HL-60 (cell line): ENCODE results near the gene GPR137B.

Experiments used
- DNase-seq, 2 experiments: peaks; one replicate each; pipeline ENCODE4 v3.0.0-alpha.2; 2010 to 2020; ENCODE audit warnings: low read depth in 1 of 2, low spot score in 1 of 2
- H3K27ac ChIP-seq: fragments of 250-450 bp; sonication (Bioruptor Pico); replicated peaks from 2 replicates; pipeline ENCODE4 v1.5.1; 2020; ENCODE audit warnings: mild to moderate bottlenecking, moderate library complexity
- H3K27me3 ChIP-seq: fragments of 250-450 bp; sonication (Bioruptor Pico); 2 replicates; pipeline ENCODE4 v1.5.1; 2021; ENCODE audit warnings: mild to moderate bottlenecking, moderate library complexity; ENCODE audit not compliant: insufficient read depth, poor library complexity, severe bottlenecking
- H3K4me3 ChIP-seq: replicated peaks from 2 replicates; pipeline ENCODE4 v1.5.1; 2011; ENCODE audit warnings: mild to moderate bottlenecking, control low read depth, low read length; ENCODE audit not compliant: insufficient read depth
- CTCF ChIP-seq: IDR thresholded peaks from one replicate; pipeline ENCODE4 v1.5.1; 2011; ENCODE audit warnings: low read length, control low read depth, inconsistent platforms; ENCODE audit not compliant: insufficient read depth
- GABPA ChIP-seq: IDR thresholded peaks from 2 replicates; pipeline ENCODE4 v1.6.1; 2012; ENCODE audit warnings: low read depth
- POLR2AphosphoS5 ChIP-seq: IDR thresholded peaks from 2 replicates; pipeline ENCODE4 v1.6.1; 2012; ENCODE audit warnings: low read depth
- SPI1 ChIP-seq: IDR thresholded peaks from 2 replicates; pipeline ENCODE4 v1.6.1; 2012; ENCODE audit warnings: low read depth, mild to moderate bottlenecking, borderline replicate concordance
- TF ChIP-seq, protein P1 (sequence below): IDR thresholded peaks from 2 replicates; pipeline ENCODE4 v1.6.1; 2012; ENCODE audit warnings: low read depth; ENCODE audit not compliant: insufficient replicate concordance

GPR137B gene

GRCh38 chr1:236101233-236102200 lies 40.8 kb upstream of the GPR137B start:
- TF ChIP-seq, protein P1, sequence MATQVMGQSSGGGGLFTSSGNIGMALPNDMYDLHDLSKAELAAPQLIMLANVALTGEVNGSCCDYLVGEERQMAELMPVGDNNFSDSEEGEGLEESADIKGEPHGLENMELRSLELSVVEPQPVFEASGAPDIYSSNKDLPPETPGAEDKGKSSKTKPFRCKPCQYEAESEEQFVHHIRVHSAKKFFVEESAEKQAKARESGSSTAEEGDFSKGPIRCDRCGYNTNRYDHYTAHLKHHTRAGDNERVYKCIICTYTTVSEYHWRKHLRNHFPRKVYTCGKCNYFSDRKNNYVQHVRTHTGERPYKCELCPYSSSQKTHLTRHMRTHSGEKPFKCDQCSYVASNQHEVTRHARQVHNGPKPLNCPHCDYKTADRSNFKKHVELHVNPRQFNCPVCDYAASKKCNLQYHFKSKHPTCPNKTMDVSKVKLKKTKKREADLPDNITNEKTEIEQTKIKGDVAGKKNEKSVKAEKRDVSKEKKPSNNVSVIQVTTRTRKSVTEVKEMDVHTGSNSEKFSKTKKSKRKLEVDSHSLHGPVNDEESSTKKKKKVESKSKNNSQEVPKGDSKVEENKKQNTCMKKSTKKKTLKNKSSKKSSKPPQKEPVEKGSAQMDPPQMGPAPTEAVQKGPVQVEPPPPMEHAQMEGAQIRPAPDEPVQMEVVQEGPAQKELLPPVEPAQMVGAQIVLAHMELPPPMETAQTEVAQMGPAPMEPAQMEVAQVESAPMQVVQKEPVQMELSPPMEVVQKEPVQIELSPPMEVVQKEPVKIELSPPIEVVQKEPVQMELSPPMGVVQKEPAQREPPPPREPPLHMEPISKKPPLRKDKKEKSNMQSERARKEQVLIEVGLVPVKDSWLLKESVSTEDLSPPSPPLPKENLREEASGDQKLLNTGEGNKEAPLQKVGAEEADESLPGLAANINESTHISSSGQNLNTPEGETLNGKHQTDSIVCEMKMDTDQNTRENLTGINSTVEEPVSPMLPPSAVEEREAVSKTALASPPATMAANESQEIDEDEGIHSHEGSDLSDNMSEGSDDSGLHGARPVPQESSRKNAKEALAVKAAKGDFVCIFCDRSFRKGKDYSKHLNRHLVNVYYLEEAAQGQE, result no peak
- TF ChIP-seq CTCF (no peak), GABPA (no peak), SPI1 (no peak), POLR2AphosphoS5 (no peak)
- Histone ChIP-seq H3K27me3 (no peaks in the 10 kb centered on the region), H3K27ac (no peak overlapping the region), H3K4me3 (no peak overlapping the region)
- DNase-seq, result no peak

DNA sequence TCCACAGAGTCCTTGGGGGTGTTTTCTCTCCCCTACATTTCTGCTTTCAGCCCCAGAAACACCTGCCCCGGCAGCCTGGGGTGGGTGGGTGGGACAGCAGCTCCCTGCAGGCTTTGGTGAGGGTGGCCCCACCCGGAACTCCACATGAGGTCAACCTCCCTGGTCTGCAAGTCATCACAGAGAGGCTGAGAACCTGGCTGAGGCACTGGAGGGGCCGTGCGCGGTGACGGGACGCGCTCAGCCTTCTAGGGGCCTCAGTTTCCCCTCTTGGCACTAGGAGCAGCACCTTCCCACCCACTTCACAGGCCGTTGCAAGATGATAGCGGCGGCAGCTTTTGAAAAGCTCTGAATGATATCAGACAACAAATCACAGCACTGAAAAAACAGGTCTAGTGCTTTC lies 39.7 kb upstream of the GPR137B start:
- H3K27me3 ChIP-seq, result no peaks in the 10 kb centered on the region
- no peak overlapping the region for H3K4me3 ChIP-seq
- H3K27ac ChIP-seq, result no peak overlapping the region
- TF ChIP-seq SPI1, result no peak
- no peak for TF ChIP-seq GABPA
- no peak for TF ChIP-seq CTCF
- DNase-seq, result no peak

- H3K4me3 ChIP-seq, result no peak overlapping the region
- TF ChIP-seq, protein P1, result no peak
- TF ChIP-seq GABPA (no peak), CTCF (no peak), POLR2AphosphoS5 (no peak), SPI1 (no peak)
- DNase-seq, result no peak
These were observed 39.3 kb upstream of the GPR137B start for GRCh38 chr1:236103059-236103458.

More at GRCh38 chr1:236103059-236103458, 39.3 kb upstream of the GPR137B start:
- no peak overlapping the region for H3K27ac ChIP-seq
- H3K27me3 ChIP-seq, result no peaks in the 10 kb centered on the region
